Germinal center (tissue), 1 donor: ENCODE data around the gene TTC39A.
A peak's percentile ranks its signal among the peaks of the same experiment; 100 is the strongest.

Experiments
- DNase-seq: peaks from one replicate; pipeline ENCODE4 v3.0.0; 2012; ENCODE audit warnings: mixed read lengths, low spot score

Gene TTC39A

GRCh38 chr1:51330331-51331201 is at the start of gene TTC39A:
Gene TTC39A, minus strand, starts transcription at chr1:51330562. Its CDS starts 85 bp downstream, at chr1:51330477.
- no peak for DNase-seq

- no peak for DNase-seq
Measured at GRCh38 chr1:51378871-51379270, 48.5 kb upstream of the TTC39A start.

GRCh38 chr1:51373898-51374297 is 43.5 kb upstream of the TTC39A start:
- DNase-seq, result no peak

DNA sequence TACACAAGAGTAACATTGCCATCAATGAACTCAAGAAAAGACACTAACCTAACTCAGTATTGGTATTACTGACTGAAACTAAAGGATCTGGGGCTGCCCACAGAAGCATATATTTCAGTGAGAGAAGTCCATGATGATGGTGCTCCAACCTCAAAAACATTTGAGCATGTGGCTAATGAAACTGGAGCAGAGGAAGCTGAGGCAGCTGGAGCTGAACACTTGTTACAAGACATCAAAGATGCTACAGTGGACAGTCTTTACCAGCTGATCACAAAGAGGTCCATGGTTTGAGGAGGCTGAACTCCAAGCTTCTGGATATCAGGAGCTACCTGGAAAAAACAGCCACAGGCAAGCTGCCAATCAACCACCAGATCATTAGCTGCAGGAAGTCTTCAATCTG is 42.2 kb upstream of the TTC39A start:
- DNase-seq, result no peak

- DNase-seq, result no peak
Measured at GRCh38 chr1:51369171-51369570, 38.8 kb upstream of the TTC39A start.

GRCh38 chr1:51365774-51366173 is 35.4 kb upstream of the TTC39A start:
- DNase-seq, result no peak

GRCh38 chr1:51359879-51360278 is 29.5 kb upstream of the TTC39A start:
- DNase-seq, result no peak

DNA sequence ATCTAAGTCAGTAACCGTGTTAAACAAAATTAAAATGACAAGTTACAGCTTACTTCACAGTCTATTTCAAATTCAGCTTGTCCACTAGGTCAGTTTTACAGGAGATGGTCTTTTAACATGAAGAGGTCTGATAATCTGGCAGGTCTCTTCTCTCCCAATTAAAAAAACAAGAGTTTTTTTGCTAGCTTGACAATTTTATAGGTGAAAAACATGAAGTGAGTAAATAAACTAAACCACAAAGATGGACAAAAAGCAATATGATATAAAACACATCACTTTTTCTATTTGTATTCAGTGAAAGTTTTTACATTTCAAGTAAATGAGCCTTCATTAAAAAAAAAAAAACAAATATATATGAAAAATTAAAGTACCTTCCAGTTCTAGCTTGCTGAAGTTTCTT is 25.0 kb upstream of the TTC39A start:
- DNase-seq, result no peak

DNA sequence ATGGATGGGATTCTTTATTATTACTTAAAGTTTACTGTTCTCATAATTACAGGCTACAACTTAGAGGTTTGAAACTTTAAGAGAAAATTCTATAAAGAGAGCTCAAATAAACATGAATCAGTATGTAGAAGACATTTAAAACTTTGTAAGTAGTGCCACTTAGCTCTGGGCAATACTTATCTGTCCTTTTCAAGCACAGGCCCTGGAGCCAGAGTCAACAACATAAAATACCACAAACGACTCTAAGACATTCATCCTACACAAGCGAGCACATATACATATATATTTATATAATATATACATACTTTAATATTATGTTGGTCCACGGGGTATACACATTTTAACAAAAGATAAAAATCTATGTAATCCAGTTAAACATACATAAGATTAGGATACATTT is 24.1 kb upstream of the TTC39A start:
- DNase-seq, result no peak

- DNase-seq, result no peak
Measured at GRCh38 chr1:51351907-51352306, 21.5 kb upstream of the TTC39A start.

- DNase-seq, result no peak
Measured at GRCh38 chr1:51349862-51350261, 19.5 kb upstream of the TTC39A start.

DNA sequence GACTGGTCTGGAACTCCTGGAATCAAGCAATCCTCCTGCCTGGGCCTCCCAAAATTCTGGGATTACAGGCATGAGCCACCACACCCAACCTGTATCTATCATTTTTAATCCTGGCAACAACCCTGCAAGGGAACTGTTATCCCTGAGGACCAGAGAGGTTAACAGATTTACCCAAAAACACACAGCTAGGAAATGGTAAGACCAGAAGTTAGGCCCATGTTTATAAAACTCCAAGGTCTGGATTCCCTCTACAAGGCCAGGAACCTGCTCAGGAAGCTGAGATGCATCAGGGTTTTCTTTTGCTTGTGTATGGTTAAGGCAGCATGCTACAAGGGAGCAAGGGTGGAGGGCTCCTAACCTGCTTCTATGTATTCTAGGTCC is 17.8 kb upstream of the TTC39A start:
- DNase-seq, result no peak

DNA sequence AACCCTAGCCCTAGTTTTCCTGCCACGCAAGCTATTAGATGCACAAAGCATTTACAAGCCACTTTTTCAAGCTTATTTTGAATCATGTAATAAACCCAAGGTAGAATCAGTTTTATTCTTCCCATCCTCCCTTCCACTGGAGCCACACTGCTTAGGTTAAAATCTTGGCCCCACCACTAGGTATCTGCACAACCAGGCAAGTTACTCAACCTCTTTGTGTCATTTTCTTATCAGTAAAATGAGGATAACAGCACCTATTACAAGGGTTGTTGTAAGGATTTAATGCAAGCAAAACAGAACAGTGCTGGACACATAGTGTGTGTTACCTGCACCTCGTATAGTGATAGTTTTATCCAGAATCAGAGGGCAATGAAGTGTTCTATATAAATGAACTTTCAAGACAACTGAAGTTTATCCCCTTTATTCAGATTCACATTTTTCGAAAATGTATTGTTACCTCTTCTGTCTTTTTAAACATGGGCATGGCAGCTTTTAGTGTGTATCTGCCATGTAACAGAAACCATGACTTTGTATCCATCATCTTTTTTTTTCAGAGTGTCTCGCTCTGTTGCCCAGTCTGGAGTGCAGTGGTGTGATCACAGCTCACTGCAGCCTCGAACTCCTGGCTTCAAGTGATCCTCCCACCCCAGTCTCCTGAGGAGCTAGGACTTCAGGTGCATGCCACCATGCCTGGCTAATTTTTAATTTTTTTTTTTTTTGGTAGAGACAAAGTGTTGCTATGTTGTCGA is 17.2 kb upstream of the TTC39A start:
- no peak for DNase-seq

DNA sequence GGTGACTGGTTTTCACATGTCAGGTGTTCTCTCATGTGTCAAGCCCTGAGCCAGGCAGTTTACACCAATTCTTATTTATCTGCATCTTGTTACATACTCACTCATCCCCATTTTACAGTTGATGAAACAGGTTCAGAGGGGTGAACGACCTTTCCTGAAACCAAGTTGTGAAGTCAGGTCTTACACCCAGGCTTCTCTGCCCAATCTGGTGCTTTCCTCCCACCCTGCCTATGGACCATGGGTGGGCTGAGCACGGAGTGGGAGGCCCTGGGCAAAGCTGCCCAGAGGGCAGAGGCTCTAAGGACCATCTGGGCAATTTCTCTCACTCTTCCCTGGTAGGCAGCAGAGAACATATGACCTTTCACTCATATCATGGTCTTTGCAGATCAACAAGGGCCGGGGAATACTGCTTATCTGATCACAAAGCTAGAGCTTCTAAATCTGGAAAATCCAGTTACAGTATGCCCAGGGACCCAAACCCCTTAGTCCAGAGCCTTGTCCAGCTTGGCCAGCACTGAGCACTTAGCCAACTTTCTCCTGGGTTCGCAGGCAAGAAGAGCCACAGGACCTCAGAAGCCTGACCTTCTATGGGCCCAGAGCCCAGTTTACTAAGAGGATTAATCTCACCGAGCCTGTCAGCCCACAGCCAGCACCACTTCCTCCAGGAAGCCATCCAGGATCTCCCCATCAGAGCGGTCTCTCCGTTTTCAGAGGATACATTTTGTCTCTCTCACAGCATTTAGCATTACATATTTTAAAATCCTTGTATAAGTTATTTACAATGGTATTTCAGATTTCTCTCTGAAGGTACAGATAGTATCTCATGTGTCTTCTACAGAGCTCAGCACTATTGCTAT is 16.0 kb upstream of the TTC39A start:
- no peak for DNase-seq

GRCh38 chr1:51345300-51345687 is 14.9 kb upstream of the TTC39A start:
- DNase-seq, result no peak

GRCh38 chr1:51344602-51345299 is 14.4 kb upstream of the TTC39A start:
- peak; percentile 47 for DNase-seq

DNA sequence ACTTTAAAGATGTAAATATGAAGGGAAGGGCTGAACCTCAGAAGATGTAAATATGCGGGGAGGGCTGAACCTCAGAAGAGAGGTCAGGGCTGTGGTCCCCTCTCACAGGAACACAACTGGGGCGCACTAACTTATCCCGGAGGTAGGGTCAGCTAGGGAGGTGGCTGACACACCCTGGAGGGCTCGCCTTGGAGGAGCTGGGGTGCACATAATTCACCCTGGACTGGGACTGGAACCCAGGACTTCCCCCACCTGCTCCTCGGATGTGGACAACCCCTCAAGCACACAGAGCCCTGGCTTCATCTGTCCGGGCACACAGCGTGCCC is 13.9 kb upstream of the TTC39A start:
- DNase-seq, result no peak

- DNase-seq, result no peak
Measured at GRCh38 chr1:51343624-51344023, 13.3 kb upstream of the TTC39A start.

DNA sequence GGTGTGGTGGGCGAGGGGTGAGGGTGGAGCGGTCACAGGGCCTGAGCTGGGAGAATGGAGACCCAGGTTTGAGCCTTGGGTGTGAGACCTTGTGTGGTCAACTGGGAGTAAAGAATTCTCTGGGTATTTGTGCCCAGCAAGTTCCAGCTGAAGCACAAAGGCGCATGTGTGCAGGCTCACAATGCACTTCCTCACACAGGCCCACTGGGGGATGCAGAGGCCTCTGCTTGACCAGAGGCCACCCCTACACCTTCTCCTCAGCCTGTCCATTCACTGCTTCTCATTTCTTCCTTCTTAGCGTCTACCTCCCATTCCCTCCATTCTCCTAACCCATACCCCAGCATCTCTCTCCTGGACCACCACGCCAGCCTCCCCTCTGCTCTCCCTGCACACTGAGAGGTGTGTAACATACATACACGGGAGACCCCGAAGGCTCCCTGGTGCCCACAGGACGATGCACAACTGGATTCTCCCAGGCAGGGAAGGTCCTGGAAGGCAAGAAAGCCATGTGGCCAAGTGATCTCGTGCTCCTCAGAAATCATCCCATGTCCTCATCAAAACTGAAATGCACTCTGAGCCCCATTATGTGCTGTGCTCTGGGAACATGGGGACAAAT is 12.3 kb upstream of the TTC39A start:
- DNase-seq, result no peak

DNA sequence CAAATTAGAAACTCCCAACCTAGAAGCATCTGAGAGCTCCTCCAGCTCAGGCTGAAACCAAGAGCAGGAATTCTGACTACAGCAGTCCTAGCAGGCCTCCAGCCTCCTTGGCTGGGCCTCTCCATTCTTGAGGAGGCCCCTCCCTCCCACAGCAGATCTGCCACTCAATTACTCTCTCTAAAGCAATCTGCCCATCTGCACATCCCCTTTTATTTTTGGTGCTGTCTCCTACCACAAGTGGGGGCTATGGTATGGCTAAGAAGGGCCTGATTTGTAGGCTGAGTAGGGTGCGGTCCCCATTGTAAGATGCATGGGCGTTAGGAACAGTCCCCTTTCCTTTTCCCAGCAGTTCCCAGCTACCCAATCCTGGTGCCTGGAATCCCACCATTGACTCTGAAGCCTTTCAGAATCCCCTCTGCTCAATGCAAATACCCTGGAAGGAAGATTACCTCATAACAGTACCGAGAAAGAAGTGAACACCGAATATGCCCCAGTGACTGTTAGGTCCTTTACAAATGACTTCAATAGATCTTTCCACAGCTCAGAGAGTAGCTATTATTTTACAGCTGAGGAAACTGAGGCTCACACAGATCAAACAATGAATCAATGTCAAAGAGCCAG is 11.6 kb upstream of the TTC39A start:
- DNase-seq, result peak; percentile 42

- DNase-seq, result no peak
Measured at GRCh38 chr1:51340380-51340779, 10.0 kb upstream of the TTC39A start.
